KOPT-K1 (cell line): ENCODE data around the gene CRTAP.
"Not testable (repeated sequence)": the region's sequence is repeated elsewhere in the genome, so short reads cannot be mapped to it uniquely, and the experiment has no call there.

Source experiments
- H3K27ac ChIP-seq: fragments of 200-600 bp; sonication (generic); 2 replicates; pipeline ENCODE4 v1.5.1; 2016; ENCODE audit warnings: antibody characterized with exemption, mild to moderate bottlenecking, low read depth, low read length; ENCODE audit not compliant: poor library complexity, severe bottlenecking
- H3K36me3 ChIP-seq: fragments of 200-600 bp; sonication (generic); 2 replicates; pipeline ENCODE4 v1.5.1; 2017; ENCODE audit warnings: antibody characterized with exemption, mild to moderate bottlenecking, low read length, moderate library complexity; ENCODE audit not compliant: insufficient read depth
- H3K9me3 ChIP-seq: fragments of 200-600 bp; sonication (generic); 2 replicates; pipeline ENCODE4 v1.5.1; 2017; ENCODE audit warnings: antibody characterized with exemption, low read length, mild to moderate bottlenecking; ENCODE audit not compliant: insufficient read depth, poor library complexity, severe bottlenecking

CRTAP gene

GRCh38 chr3:33115024-33115768, 1.4 kb downstream of the CRTAP start:
- peaks cover 9% of the 10 kb centered on the region; the same call in 1 of the 2 replicates for H3K36me3 ChIP-seq
- no peaks in the 10 kb centered on the region for H3K9me3 ChIP-seq
- no peak overlapping the region for H3K27ac ChIP-seq

GRCh38 chr3:33117461-33117860, 3.6 kb downstream of the CRTAP start:
- H3K36me3 ChIP-seq = peaks cover 30% of the 10 kb centered on the region
- no peaks in the 10 kb centered on the region for H3K9me3 ChIP-seq
- H3K27ac ChIP-seq = no peak overlapping the region

GRCh38 chr3:33119891-33120290, 6.1 kb downstream of the CRTAP start:
- H3K36me3 ChIP-seq = peaks cover 53% of the 10 kb centered on the region
- no peak overlapping the region for H3K27ac ChIP-seq
- no peaks in the 10 kb centered on the region for H3K9me3 ChIP-seq

- Histone ChIP-seq H3K9me3 (no peaks in the 10 kb centered on the region), H3K36me3 (peaks cover 67% of the 10 kb centered on the region), H3K27ac (no peak overlapping the region)
Observed at GRCh38 chr3:33122991-33123390, 9.2 kb downstream of the CRTAP start.

- Histone ChIP-seq H3K36me3 (peaks cover 76% of the 10 kb centered on the region), H3K9me3 (no peaks in the 10 kb centered on the region), H3K27ac (no peak overlapping the region)
Observed at GRCh38 chr3:33124638-33125037, 10.8 kb downstream of the CRTAP start.

GRCh38 chr3:33125840-33126239, 12.0 kb downstream of the CRTAP start:
- Histone ChIP-seq H3K36me3 (peaks cover 78% of the 10 kb centered on the region), H3K27ac (no peak overlapping the region), H3K9me3 (no peaks in the 10 kb centered on the region)

GRCh38 chr3:33128706-33129105, 14.9 kb downstream of the CRTAP start:
- Histone ChIP-seq H3K9me3 (no peaks in the 10 kb centered on the region), H3K36me3 (peaks cover 66% of the 10 kb centered on the region), H3K27ac (no peak overlapping the region)

GRCh38 chr3:33130144-33130543, 16.3 kb downstream of the CRTAP start:
- H3K36me3 ChIP-seq = peaks cover 64% of the 10 kb centered on the region
- no peaks in the 10 kb centered on the region for H3K9me3 ChIP-seq
- no peak overlapping the region for H3K27ac ChIP-seq

- Histone ChIP-seq H3K27ac (no peak overlapping the region), H3K9me3 (no peaks in the 10 kb centered on the region), H3K36me3 (peaks cover 61% of the 10 kb centered on the region)
Observed at GRCh38 chr3:33131331-33132018, 17.7 kb downstream of the CRTAP start.

GRCh38 chr3:33132019-33132360, 18.2 kb downstream of the CRTAP start:
- Histone ChIP-seq H3K27ac (no peak overlapping the region), H3K36me3 (peaks cover 62% of the 10 kb centered on the region), H3K9me3 (no peaks in the 10 kb centered on the region)

- Histone ChIP-seq H3K9me3 (no peaks in the 10 kb centered on the region), H3K36me3 (peaks cover 58% of the 10 kb centered on the region), H3K27ac (no peak overlapping the region)
Observed at GRCh38 chr3:33134026-33134625, 20.3 kb downstream of the CRTAP start.

- H3K9me3 ChIP-seq = no peaks in the 10 kb centered on the region
- H3K36me3 ChIP-seq = peaks cover 58% of the 10 kb centered on the region
- no peak overlapping the region for H3K27ac ChIP-seq
Observed at GRCh38 chr3:33137691-33138090, 23.9 kb downstream of the CRTAP start.

- H3K36me3 ChIP-seq = peaks cover 57% of the 10 kb centered on the region
- H3K27ac ChIP-seq, H3K9me3 ChIP-seq: not testable (repeated sequence)
Observed at GRCh38 chr3:33139006-33139623, 25.3 kb downstream of the CRTAP start.

- Histone ChIP-seq H3K27ac (no peak overlapping the region), H3K36me3 (peaks cover 51% of the 10 kb centered on the region), H3K9me3 (no peaks in the 10 kb centered on the region)
Observed at GRCh38 chr3:33139996-33140395, 26.2 kb downstream of the CRTAP start.

GRCh38 chr3:33141006-33141405, 27.2 kb downstream of the CRTAP start:
- no peaks in the 10 kb centered on the region for H3K9me3 ChIP-seq
- H3K27ac ChIP-seq = no peak overlapping the region
- H3K36me3 ChIP-seq = peaks cover 50% of the 10 kb centered on the region
